Ureter (tissue), 1 donor: ENCODE results near the gene FAM219A. TPM values are rescaled to one million over a fixed set of nuclear protein-coding genes. Genes with fewer than 3 reads are reported as not detected.

ENCODE experiments used
- DNase-seq: peaks from one replicate; pipeline ENCODE4 v3.0.0-alpha.2; 2020; ENCODE audit warnings: low spot score
- total RNA-seq: library from RNA; stranded (reverse); gene quantifications from one replicate; pipeline ENCODE4 v1.2.4, GENCODE V29; 2023
- donor health status: DM: yes; HTN: yes; CAD: no.

FAM219A gene
- total RNA-seq, 1 donor from 2014 or later: 22.3 TPM

- DNase-seq: no peak
Observed at GRCh38 chr9:34400686-34401602, 57.4 kb downstream of the FAM219A start.

GRCh38 chr9:34400275-34400674 is 58.1 kb downstream of the FAM219A start:
- no peak for DNase-seq

GRCh38 chr9:34399729-34400128 is 58.6 kb downstream of the FAM219A start:
- no peak for DNase-seq

GRCh38 chr9:34398875-34399274 is 59.5 kb downstream of the FAM219A start:
- no peak for DNase-seq

- no peak for DNase-seq
Observed at GRCh38 chr9:34396276-34397214, 61.8 kb downstream of the FAM219A start.

GRCh38 chr9:34392511-34392910 is 65.9 kb downstream of the FAM219A start:
- DNase-seq: no peak

- peak; percentile 20 for DNase-seq
Observed at GRCh38 chr9:34387239-34387638, 71.1 kb downstream of the FAM219A start.

- DNase-seq: peak; percentile 31
Observed at GRCh38 chr9:34386656-34387055, 71.7 kb downstream of the FAM219A start.

- peak; percentile 36 for DNase-seq
Observed at GRCh38 chr9:34385561-34386230, 72.7 kb downstream of the FAM219A start.

- no peak for DNase-seq
Observed at GRCh38 chr9:34384368-34385165, 73.8 kb downstream of the FAM219A start.

- DNase-seq: peak; percentile 8
Observed at GRCh38 chr9:34383904-34384303, 74.5 kb downstream of the FAM219A start.

GRCh38 chr9:34382879-34383278 is 75.5 kb downstream of the FAM219A start:
- no peak for DNase-seq

- DNase-seq: no peak
Observed at GRCh38 chr9:34382054-34382453, 76.3 kb downstream of the FAM219A start.

- DNase-seq: no peak
Observed at GRCh38 chr9:34381323-34381722, 77.0 kb downstream of the FAM219A start.

- DNase-seq: peak; percentile 82
Observed at GRCh38 chr9:34380511-34381315, 77.7 kb downstream of the FAM219A start.

GRCh38 chr9:34380034-34380510 is 78.3 kb downstream of the FAM219A start:
- no peak for DNase-seq

GRCh38 chr9:34379334-34380033 is 78.9 kb downstream of the FAM219A start:
- peak; percentile 91 for DNase-seq

- no peak for DNase-seq
Observed at GRCh38 chr9:34378376-34379060, 79.9 kb downstream of the FAM219A start.

GRCh38 chr9:34377404-34377746 is 81.0 kb downstream of the FAM219A start:
- peak; percentile 69 for DNase-seq
